Esophagus mucosa (tissue), 1 donor: ENCODE results near the gene CDC42BPG. TPM values are rescaled to one million over a fixed set of nuclear protein-coding genes. Genes with fewer than 3 reads are reported as not detected.
"Not testable (repeated sequence)": the region's sequence is repeated elsewhere in the genome, so short reads cannot be mapped to it uniquely, and the experiment has no call there.

Source experiments
- ATAC-seq: fragments of 200-7000 bp; cut with Tn5 transposase; one replicate; pipeline ENCODE4 v1.9.1; 2020
- total RNA-seq: library from RNA; stranded (reverse); gene quantifications from one replicate; pipeline ENCODE4 v1.2.4, GENCODE V29; 2023
- donor health status: DM: yes; HTN: yes; CAD: no.

Gene CDC42BPG
- total RNA-seq, 1 donor from 2014 or later, result 20.5 TPM

GRCh38 chr11:64834031-64834722 is 10.3 kb downstream of the CDC42BPG start:
- ATAC-seq, result no peak

- no peak for ATAC-seq
Measured at GRCh38 chr11:64833509-64833908, 10.9 kb downstream of the CDC42BPG start.

- ATAC-seq, result no peak
Measured at GRCh38 chr11:64833198-64833502, 11.3 kb downstream of the CDC42BPG start.

- no peak for ATAC-seq
Measured at GRCh38 chr11:64832467-64833197, 11.8 kb downstream of the CDC42BPG start.

GRCh38 chr11:64831411-64831891 is 13.0 kb downstream of the CDC42BPG start:
- no peak for ATAC-seq

GRCh38 chr11:64829536-64830251 is 14.8 kb downstream of the CDC42BPG start:
- no peak for ATAC-seq

- ATAC-seq, result no peak
Measured at GRCh38 chr11:64827451-64827839, 17.0 kb downstream of the CDC42BPG start.

GRCh38 chr11:64826578-64827450 is 17.6 kb downstream of the CDC42BPG start:
- ATAC-seq, result no peak

- ATAC-seq, result no peak
Measured at GRCh38 chr11:64826062-64826461, 18.4 kb downstream of the CDC42BPG start.

GRCh38 chr11:64823568-64824119 is 20.8 kb downstream of the CDC42BPG start:
- ATAC-seq, result no peak

GRCh38 chr11:64817476-64817875 is 27.0 kb downstream of the CDC42BPG start:
- ATAC-seq, result no peak

- ATAC-seq, result not testable (repeated sequence)
Measured at GRCh38 chr11:64815433-64815832, 29.0 kb downstream of the CDC42BPG start.

GRCh38 chr11:64814712-64815187 is 29.7 kb downstream of the CDC42BPG start:
- no peak for ATAC-seq

GRCh38 chr11:64813826-64814225 is 30.6 kb downstream of the CDC42BPG start:
- no peak for ATAC-seq

GRCh38 chr11:64810891-64811272 is 33.6 kb downstream of the CDC42BPG start:
- ATAC-seq, result no peak

GRCh38 chr11:64810271-64810890 is 34.1 kb downstream of the CDC42BPG start, which contains the start of gene MEN1:
TSS of gene MEN1 (minus strand) at chr11:64810551. CDS start at chr11:64810109, 442 bp downstream.
- peak; percentile 94 for ATAC-seq

- ATAC-seq, result peak; percentile 63
Measured at GRCh38 chr11:64809781-64810241, 34.6 kb downstream of the CDC42BPG start.

- no peak for ATAC-seq
Measured at GRCh38 chr11:64805481-64805880, 39.0 kb downstream of the CDC42BPG start.

- no peak for ATAC-seq
Measured at GRCh38 chr11:64804346-64805210, 39.9 kb downstream of the CDC42BPG start.

- peak; percentile 2 for ATAC-seq
Measured at GRCh38 chr11:64803846-64804345, 40.6 kb downstream of the CDC42BPG start.
